Brain pericyte (primary cell): ENCODE data around the gene IKBIP.
"Not testable (repeated sequence)": the region's sequence is repeated elsewhere in the genome, so short reads cannot be mapped to it uniquely, and the experiment has no call there.

Experiments
- DNase-seq: peaks from one replicate; pipeline ENCODE4 v3.0.0-alpha.2; 2012; ENCODE audit warnings: low read depth, low spot score

Gene IKBIP, protein sequence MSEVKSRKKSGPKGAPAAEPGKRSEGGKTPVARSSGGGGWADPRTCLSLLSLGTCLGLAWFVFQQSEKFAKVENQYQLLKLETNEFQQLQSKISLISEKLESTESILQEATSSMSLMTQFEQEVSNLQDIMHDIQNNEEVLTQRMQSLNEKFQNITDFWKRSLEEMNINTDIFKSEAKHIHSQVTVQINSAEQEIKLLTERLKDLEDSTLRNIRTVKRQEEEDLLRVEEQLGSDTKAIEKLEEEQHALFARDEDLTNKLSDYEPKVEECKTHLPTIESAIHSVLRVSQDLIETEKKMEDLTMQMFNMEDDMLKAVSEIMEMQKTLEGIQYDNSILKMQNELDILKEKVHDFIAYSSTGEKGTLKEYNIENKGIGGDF

GRCh38 chr12:98644712-98645571, at the start of gene IKBIP, which contains the start of gene APAF1:
TSS of gene IKBIP (minus strand) at chr12:98644788. CDS start at chr12:98644701, 87 bp downstream.
TSS of gene APAF1 (plus strand) at chr12:98645290. CDS start at chr12:98648360, 3,070 bp downstream.
- DNase-seq: peak; percentile 93

GRCh38 chr12:98691351-98691750, 46.8 kb upstream of the IKBIP start:
- no peak for DNase-seq

- no peak for DNase-seq
Observed at GRCh38 chr12:98686603-98687002, 42.0 kb upstream of the IKBIP start.

DNA sequence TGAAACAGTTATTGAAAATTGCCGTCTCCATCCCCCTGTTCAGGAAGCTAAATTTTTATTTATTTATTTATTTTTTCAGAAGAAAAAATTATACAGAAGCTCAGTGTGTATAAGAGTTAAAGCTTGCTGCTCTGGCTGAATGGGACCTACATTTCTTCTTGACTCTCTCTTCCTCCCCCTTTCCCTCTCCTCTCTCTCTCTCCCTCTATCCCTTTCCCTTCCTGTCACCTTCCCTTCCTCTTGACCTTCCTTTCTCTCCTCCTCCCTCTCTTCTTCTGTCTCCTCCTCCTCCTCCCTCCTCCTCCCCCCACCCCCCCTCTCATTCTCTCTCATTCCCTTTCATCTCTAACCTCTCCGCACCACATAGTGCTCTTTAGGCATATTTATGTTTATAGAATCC, 39.6 kb upstream of the IKBIP start:
- DNase-seq: no peak

DNA sequence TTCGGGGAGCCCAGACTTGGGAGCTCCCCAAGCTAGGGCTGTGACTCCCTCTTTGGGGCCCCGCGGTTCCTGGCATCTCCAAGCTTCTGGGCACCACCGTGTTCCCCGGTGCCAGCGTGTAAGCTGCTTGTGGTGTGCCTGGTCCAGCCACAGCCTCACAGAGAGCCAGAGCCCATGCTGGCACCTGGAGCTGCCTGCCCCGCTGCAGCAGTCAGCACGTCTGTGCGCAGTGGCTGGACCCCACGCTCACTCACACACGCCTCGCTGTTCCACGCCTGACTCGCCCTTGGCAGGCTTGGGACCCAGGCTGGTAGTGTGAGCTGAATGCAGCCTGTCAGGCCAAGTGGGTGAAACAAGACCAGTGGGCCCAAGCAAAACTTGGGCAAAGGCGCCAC, 35.0 kb upstream of the IKBIP start:
- DNase-seq: no peak

GRCh38 chr12:98678946-98679610, 34.5 kb upstream of the IKBIP start:
- no peak for DNase-seq

DNA sequence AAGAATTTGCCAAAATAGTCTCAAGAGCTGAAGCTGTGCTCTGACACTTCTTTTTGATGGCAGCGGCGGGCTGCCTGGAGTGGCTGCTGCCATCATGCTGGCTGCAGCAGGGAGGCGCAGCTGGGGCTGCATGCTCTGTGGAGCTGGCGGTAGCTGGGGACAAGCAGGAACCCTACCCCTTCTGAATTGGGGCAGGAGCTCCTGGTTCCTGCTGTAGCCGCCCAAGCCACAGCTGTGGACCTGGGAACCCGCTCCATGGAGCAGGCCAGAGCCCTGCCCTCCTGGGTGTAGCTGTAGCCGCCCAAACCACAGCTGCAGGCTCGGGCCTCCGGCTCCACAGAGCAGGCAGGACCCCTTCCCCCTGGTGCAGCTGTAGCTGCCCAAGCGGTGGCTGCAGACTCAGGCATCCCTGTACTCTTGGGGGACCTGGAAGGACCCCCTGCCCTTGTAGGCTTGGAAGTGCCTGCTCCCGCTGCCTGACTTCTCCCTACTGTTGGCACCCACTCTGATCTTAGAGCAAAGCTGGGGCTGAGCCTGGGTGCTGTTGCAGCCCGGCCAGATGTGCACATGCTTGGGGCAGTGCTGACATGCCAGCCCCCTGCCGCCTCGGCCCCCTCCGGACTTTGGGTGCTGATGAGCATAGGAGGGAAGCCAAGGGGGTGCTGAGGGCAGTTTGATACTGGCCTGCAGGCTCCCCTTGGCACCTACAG, 33.8 kb upstream of the IKBIP start:
- no peak for DNase-seq

GRCh38 chr12:98674841-98675240, 30.3 kb upstream of the IKBIP start:
- no peak for DNase-seq

GRCh38 chr12:98671459-98671858, 26.9 kb upstream of the IKBIP start:
- no peak for DNase-seq

DNA sequence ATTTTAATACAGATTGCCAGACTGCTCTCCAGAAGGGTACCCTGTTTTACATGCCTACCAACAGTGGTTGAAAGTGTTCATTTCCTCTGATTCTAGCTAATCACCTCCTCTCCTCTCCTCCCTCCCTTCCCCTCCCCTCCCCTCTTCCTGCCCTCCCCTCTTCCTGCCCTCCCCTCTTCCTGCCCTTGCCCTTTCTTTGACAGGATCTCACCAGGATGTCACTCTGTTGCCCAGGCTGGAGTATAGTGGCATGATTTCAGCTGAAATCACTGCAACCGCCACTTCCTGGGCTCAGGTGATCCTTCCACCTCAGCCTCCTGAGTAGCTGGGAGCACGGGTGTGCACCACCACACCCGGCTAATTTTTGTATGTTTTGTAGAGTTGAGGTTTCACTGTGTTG, 25.2 kb upstream of the IKBIP start:
- DNase-seq: no peak

DNA sequence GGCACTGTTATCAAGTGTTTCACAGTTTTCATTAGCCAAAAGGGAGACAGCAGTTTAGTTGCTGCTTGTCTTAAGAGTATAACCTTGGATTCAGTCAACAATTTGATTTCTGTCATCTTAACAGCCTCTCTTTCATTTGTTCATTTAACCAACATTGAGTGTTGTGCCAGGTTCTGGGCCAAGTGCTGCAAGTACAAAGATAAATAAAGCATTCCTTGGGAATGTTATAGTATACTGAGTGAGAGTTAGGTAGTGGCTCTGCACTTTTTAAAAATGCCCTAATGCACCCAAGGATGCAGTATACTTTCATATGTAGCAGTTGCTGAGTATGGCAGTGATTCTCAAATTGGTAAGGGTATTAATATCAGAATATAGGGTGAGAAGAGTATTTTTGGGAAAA, 15.9 kb upstream of the IKBIP start:
- no peak for DNase-seq

DNA sequence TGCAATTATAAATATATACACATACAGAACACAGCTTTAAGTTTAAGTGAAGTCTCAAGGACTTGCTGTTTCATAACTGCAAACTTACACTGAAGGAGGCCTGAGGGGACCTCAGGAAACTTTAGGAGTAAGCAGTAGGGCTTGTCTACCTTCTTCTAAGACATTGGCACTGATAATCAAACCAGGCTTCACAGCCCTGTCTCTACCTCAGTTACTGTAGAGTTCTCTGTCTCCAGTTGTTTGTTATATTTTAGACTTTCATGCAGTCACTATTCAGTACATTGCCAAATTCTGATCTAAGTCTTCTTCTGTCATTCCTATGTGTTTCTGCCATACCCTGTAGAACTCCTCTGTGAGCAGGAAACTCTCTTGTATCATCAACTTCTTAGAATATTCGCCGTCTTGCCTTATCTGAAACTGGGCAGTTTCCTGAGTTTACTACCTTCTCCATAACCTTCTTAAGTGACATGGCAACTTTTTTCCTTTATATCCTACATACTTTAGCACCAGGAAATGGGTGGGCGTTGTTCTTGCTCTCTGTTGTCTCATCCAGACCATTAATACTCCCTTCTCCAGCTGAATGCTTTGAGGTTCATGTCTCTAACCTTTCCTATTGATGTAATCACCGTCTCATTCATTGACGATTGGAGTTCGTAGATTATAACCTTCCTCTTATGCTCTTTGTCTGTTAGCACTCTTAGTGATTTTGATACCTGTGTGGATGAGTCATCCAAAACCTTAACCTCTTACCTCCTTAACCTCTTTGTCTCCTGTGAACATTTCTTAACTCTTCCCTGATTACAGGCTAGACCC, 11.9 kb upstream of the IKBIP start:
- DNase-seq: no peak

GRCh38 chr12:98653866-98654493, 9.4 kb upstream of the IKBIP start:
- no peak for DNase-seq

DNA sequence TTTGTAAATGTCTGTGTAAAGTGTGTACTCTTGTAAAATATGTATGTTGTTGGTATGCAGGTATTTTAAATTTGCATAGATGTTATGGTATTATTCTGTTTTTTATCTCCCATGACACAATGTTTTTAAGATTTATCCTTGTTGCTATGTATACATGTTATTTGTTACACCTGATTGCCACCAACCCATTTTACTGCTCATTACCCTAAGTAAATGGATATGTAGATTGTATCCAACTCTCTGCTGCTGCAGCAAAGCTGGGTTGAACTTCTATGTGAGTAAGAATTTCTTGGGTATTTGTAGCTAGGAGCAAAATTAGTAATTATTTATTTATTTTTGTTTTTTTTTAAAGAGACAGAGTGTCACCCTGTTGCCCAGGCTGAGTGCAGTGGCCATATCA, 6.7 kb upstream of the IKBIP start:
- no peak for DNase-seq

DNA sequence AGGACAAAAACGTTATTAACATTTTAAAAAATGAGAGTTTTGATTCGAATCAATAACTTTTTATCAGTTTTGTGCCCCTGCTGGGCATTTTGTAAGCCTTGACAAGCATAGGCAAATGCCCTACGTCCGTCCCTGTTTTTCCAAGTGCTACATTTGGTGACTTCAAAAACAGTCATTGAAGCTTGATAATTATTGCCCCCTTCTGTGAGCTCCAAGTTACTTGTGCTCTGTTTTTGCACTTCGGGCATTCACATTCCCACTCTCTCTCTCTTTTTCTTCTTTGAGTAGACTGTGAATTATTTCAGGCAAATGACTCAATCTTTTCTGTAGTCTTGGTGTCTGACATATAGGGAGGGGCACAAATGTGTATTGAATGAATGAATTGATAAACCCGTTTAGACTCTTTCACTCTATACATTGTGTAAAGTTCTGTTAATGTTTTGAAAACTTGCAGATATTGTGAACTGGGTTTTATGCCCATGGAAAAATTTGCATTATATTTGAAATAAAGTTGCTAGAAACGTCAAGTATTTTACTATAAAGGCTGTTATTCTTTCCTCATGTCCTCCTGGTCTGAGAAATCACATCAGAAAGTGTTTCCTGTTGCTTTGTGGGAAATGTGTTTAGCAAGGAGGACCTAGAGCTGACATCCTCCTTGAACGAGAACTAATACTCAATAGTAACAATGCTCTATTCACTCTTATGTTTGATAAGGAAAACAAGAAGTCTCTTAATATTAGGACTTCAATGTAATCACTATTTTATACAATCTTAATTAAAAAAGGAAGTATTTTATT, 1.9 kb upstream of the IKBIP start:
- DNase-seq: no peak

DNA sequence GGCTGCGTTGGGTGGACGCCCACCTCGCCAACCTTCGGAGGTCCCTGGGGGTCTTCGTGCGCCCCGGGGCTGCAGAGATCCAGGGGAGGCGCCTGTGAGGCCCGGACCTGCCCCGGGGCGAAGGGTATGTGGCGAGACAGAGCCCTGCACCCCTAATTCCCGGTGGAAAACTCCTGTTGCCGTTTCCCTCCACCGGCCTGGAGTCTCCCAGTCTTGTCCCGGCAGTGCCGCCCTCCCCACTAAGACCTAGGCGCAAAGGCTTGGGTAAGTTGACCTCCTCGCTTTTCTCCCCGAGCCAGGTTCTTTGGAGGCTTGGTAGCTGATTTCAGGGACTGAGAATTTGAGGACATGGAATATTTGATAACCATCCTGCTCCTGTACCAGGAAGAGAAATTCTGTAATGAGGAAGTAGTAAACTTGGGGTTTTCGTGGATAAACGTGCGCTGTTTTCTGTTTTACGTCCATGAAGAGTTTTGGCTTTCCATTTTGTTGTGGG, 1.0 kb upstream of the IKBIP start:
- no peak for DNase-seq

DNA sequence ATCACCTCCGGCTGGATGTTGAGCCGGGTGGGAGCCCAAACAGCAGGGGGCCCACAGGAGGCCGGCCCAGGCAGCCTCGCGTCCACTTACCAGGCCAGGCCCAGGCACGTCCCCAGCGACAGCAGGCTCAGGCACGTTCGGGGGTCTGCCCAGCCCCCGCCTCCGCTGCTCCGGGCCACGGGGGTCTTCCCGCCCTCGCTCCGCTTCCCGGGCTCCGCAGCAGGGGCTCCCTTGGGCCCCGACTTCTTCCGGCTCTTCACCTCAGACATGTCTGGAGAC, 216 bp downstream of the IKBIP start:
- DNase-seq: no peak

DNA sequence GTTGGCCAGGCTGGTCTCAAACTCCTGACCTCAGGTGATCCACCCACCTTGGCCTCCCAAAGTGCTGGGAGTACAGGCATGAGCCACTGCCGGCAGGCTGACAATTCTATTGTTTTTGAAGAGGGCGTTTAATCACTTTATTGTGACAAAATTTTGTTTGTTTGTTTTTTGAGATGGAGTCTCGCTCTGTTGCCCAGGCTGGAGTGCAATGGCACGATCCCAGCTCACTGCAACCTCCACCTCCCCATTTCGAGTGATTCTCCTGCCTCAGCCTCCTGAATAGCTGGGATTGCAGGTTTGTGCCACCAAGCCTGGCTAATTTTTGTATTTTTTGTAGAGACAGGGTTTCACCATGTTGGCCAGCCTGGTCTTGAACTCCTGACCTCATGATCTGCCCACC, 1.8 kb downstream of the IKBIP start:
- DNase-seq: not testable (repeated sequence)

- no peak for DNase-seq
Observed at GRCh38 chr12:98639491-98639890, 5.1 kb downstream of the IKBIP start.

DNA sequence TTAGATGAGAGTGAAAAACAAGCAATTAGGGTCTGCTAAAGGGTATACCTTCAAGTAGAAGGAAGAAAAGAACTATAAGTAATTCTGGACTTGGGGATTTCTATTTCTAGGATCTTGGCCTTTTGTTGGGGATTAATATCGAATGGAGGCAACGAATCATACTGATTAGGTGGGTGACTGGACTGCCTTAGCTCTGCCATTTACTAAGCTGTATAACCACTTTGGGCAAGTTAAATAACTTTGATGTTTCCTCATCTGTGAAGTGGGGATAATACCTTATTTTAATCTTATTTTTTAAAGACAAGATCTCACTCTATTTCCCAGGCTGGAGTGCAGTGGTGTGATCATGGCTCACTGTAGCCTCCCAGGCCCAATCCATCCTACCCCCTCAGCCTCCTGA, 6.6 kb downstream of the IKBIP start:
- DNase-seq: no peak
